Thoracic aorta (tissue), 2 donors: ENCODE measurements around the gene SLCO3A1. TPM values are rescaled to one million over a fixed set of nuclear protein-coding genes. Genes with fewer than 3 reads are reported as not detected.

Source experiments
- ATAC-seq: fragments of 150-250 bp; one replicate; pipeline ENCODE4 v1.8.0; 2017; ENCODE audit warnings: low read depth; ENCODE audit not compliant: insufficient number of reproducible peaks, low FRiP score
- DNase-seq: peaks from one replicate; pipeline ENCODE4 v3.0.0-alpha.2; 2020; ENCODE audit warnings: low spot score
- H3K27ac ChIP-seq, 2 donors: fragments of 200-600 bp; sonication (generic); 1 replicate in 1 of 2; 2 replicates in 1 of 2; pipeline ENCODE4 v1.5.1; 2016; ENCODE audit warnings: mild to moderate bottlenecking in 2 of 2, moderate library complexity in 2 of 2
- H3K27me3 ChIP-seq: fragments of 200-600 bp; sonication (generic); replicated peaks from 2 replicates; pipeline ENCODE4 v1.6.0; 2016; ENCODE audit warnings: mild to moderate bottlenecking; ENCODE audit not compliant: insufficient read depth
- H3K36me3 ChIP-seq: fragments of 200-600 bp; sonication (generic); one replicate; pipeline ENCODE4 v1.5.1; 2016
- H3K4me1 ChIP-seq, 2 donors: fragments of 200-600 bp; sonication (generic); 1 replicate in 1 of 2; 2 replicates in 1 of 2; pipeline versions ENCODE4 v1.5.1 to v1.6.0; 2016; ENCODE audit warnings: low read depth in 2 of 2, mild to moderate bottlenecking in 1 of 2; ENCODE audit not compliant: control insufficient read depth in 1 of 2
- H3K4me3 ChIP-seq: fragments of 200-600 bp; sonication (generic); 2 replicates; pipeline ENCODE4 v1.5.1; 2016; ENCODE audit warnings: mild to moderate bottlenecking
- H3K9me3 ChIP-seq: fragments of 200-600 bp; sonication (generic); 2 replicates; pipeline ENCODE4 v1.5.1; 2016
- total RNA-seq, 2 donors: library from RNA; depleted of rRNA; stranded (reverse); fragments of >200 nt; gene quantifications; one replicate each; pipeline versions ENCODE4 v1.1.0 to v1.2.3, GENCODE V29; 2016
- TF ChIP-seq, protein P1 (sequence below): fragments of 200-600 bp; sonication (generic); IDR thresholded peaks from one replicate; pipeline ENCODE4 v1.5.1; 2019; ENCODE audit warnings: antibody characterized with exemption

The SLCO3A1 gene
- total RNA-seq, 2 donors from 2014 or later = 16.5 to 39.1 TPM

DNA sequence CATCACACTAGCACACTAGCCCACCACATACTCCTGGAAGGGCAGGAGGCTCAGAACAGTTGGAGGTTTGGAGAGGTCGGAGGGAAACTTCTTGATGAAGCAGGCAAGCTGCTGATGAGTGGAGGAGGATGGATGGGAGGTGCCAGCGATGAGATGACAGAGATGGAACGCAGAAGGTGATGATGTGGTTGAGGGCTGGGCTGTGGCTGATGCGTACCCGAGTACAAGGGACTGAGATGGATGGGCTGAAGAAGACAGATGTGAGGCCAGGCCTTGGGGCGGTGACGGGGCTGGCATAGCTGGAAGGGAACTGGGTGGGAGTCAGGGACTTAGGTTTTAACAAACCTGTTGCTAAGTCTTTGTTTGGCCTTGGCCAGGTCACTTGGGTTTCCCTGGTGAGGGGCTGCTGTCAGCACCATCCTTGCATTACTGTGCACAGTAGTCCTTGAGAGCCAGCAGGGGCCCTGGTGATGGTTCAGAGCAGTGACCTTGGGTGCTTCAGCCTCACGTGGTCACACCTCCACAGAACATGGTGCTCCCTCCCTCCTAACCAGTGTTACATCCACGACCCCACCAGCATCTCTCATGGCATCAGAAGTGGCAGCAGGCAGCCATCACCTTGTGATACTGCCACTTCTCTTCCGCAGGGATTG lies 164.5 kb downstream of the SLCO3A1 start:
- ATAC-seq (no peak), DNase-seq (no peak)
- no peaks in the 10 kb centered on the region for H3K36me3 ChIP-seq
- peaks cover 46 to 75% of the 10 kb centered on the region in 2 donors for H3K4me1 ChIP-seq
- TF ChIP-seq, protein P1, sequence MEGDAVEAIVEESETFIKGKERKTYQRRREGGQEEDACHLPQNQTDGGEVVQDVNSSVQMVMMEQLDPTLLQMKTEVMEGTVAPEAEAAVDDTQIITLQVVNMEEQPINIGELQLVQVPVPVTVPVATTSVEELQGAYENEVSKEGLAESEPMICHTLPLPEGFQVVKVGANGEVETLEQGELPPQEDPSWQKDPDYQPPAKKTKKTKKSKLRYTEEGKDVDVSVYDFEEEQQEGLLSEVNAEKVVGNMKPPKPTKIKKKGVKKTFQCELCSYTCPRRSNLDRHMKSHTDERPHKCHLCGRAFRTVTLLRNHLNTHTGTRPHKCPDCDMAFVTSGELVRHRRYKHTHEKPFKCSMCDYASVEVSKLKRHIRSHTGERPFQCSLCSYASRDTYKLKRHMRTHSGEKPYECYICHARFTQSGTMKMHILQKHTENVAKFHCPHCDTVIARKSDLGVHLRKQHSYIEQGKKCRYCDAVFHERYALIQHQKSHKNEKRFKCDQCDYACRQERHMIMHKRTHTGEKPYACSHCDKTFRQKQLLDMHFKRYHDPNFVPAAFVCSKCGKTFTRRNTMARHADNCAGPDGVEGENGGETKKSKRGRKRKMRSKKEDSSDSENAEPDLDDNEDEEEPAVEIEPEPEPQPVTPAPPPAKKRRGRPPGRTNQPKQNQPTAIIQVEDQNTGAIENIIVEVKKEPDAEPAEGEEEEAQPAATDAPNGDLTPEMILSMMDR = no peak
- H3K4me3 ChIP-seq = no peak overlapping the region
- H3K27me3 ChIP-seq = no peaks in the 10 kb centered on the region
- no peak overlapping the region for H3K27ac ChIP-seq
- H3K9me3 ChIP-seq = no peaks in the 10 kb centered on the region

DNA sequence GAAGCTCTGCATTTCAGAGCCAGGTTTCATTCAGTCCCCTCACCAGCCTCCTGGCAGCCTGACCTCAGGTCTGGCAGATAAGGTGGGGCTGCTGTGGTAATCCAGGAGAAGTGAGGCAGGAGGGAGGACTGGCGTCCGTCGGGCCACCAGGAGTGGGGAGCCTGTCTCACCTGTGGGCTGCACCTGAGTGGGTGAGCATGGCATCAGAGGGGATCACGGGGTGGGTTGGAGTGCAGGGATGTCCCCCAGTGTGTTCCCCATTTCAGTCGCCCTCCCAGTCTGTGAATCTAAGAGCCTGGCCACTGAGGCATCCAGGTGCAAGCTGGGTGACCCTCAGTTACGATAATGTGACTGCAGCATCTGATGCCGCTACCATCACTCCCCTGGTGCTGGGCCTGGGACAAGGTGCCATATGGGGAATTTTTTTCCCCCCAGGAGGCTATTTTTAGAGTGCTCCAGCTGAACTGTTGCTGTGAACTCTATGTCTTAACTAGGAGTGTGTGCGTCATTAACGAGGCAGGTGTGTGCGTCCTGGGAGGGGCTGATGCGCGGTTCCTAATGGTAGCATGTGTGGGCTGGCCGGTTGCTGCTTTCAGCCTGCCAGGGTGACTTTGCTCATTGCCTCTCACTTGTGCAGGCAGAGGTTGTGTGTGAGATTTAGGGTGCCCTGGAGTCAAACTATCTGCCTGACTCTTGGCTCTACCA lies 165.2 kb downstream of the SLCO3A1 start:
- H3K4me1 ChIP-seq = peaks cover 47 to 75% of the 10 kb centered on the region in 2 donors
- H3K4me3 ChIP-seq = no peak overlapping the region
- H3K36me3 ChIP-seq = no peaks in the 10 kb centered on the region
- DNase-seq (no peak), ATAC-seq (no peak)
- H3K27ac ChIP-seq = no peak overlapping the region
- no peaks in the 10 kb centered on the region for H3K9me3 ChIP-seq
- TF ChIP-seq, protein P1 = no peak
- H3K27me3 ChIP-seq = no peaks in the 10 kb centered on the region

DNA sequence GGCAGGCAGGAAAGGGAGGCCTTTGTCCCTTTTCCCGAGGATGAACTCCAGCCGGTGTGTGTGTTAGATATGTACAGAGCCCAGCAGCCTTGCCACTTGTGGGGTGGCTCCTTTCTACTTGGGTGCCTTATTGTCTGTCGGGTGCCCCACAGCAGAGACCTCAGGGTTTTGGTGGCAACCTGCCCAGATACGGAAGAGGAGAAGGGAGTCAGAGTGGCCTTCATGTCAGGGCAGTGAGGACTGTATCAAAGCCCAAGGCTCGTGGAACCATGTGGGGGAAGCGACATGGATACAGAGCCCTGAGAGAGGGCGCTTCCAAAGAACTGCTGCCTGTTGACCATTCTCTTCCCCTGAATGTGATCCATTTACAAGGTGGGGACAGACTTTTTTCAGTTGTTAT lies 166.2 kb downstream of the SLCO3A1 start:
- no peak for ATAC-seq

DNA sequence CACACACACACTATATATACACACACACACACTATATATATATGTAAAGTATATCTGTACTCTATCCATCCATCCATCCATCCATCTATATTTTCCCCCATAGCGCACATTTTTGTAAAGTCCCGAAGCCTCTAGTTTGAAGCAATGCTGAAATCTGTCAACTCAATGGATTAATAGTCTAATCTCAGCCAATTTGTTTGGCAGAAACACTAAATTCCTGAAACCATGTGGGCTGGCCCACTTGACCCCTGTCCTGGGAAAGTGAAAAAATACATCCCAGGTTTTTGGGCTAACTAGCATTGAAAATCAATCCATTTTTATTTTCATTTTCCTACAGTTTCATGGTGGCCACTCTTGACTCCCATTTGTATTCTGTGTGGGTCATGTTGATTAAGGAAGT lies 166.7 kb downstream of the SLCO3A1 start:
- no peaks in the 10 kb centered on the region for H3K9me3 ChIP-seq
- peak overlapping the region; percentile 24 to 58 for H3K27ac ChIP-seq
- ATAC-seq (no peak), DNase-seq (no peak)
- H3K4me3 ChIP-seq = peak overlapping the region; percentile 16
- TF ChIP-seq, protein P1 = no peak
- H3K27me3 ChIP-seq = no peaks in the 10 kb centered on the region
- peaks cover 35 to 67% of the 10 kb centered on the region in 2 donors for H3K4me1 ChIP-seq
- no peaks in the 10 kb centered on the region for H3K36me3 ChIP-seq

More for the DNA sequence above, 166.2 kb downstream of the SLCO3A1 start:
- TF ChIP-seq, protein P1 = no peak
- no peak for DNase-seq
- no peaks in the 10 kb centered on the region for H3K27me3 ChIP-seq
- peak overlapping the region in 1 of 2 donors; percentile 58 for H3K27ac ChIP-seq
- H3K4me1 ChIP-seq = peaks cover 37 to 69% of the 10 kb centered on the region in 2 donors
- no peaks in the 10 kb centered on the region for H3K36me3 ChIP-seq
- no peak overlapping the region for H3K4me3 ChIP-seq
- no peaks in the 10 kb centered on the region for H3K9me3 ChIP-seq

DNA sequence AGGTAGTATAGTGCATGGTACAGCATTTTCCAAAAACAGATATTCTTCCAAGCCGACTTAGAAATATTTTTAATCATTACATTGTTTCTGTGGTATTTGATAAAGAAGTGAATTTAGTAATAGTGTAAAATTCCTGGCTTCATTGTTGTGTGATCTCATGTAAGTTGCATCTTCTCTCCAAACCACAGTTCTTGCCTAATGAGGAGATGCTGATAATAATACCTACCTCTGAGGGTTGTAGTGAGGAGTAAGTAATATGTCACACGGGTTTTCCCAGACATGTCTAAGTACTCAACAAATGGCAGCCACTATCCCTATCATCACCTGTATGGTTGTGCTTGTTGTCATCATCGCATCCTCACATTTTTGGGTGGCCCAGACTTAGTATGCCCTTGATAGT lies 167.3 kb downstream of the SLCO3A1 start:
- H3K4me3 ChIP-seq = no peak overlapping the region
- H3K4me1 ChIP-seq = peaks cover 37 to 67% of the 10 kb centered on the region in 2 donors
- no peaks in the 10 kb centered on the region for H3K9me3 ChIP-seq
- DNase-seq (no peak), ATAC-seq (peak; percentile 42)
- TF ChIP-seq, protein P1 = no peak
- no peaks in the 10 kb centered on the region for H3K27me3 ChIP-seq
- no peaks in the 10 kb centered on the region for H3K36me3 ChIP-seq
- peak overlapping the region; percentile 42 to 58 for H3K27ac ChIP-seq
